NCI-H510A treated with DMSO at 0.1 percent for 48 hours (cell line): ENCODE measurements around the gene MLH3.
"Not testable (repeated sequence)": the region's sequence is repeated elsewhere in the genome, so short reads cannot be mapped to it uniquely, and the experiment has no call there.

Experiments
- DNase-seq: peaks from one replicate; lab custom pipeline; 2025; lab: John Stamatoyannopoulos, UW

The MLH3 gene

DNA sequence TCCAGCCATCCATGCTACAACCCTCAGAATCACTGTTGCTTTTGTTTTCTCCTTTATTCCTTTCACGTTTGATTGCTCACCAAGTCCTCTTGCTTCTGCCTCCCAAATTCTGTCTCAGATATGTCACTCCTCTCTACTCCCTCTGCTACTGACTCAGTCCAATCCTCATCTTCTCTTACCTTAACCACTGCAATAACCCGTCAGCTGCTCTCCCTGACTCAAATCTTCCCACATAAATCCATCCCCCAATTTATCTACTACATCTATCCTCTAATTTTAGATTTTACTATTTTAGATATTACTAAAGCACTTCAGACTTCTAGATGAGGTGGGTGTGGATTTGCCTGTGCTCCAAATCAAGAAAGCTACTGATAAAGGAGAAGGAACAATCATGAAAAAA lies 25.4 kb downstream of the MLH3 start:
- DNase-seq, result no peak

DNA sequence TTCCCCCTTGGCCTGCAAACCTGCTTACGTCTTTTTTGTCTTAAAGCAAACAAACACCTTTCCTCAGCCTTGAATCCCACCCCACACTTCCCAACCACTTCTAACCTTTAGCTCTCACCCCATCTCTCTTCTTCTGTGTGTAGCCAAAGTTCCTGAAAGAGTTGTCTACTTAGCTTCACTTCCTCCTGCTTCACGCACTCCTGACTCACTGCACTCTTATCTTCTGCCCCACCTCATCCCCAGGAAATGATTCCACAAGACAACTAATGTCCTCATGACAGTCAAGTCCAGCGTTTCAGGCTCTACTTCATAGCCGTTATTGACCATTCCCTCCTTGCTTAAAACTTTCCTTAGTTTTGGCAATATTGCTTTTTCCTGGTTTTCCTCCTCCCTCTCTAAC lies 26.2 kb downstream of the MLH3 start:
- no peak for DNase-seq

DNA sequence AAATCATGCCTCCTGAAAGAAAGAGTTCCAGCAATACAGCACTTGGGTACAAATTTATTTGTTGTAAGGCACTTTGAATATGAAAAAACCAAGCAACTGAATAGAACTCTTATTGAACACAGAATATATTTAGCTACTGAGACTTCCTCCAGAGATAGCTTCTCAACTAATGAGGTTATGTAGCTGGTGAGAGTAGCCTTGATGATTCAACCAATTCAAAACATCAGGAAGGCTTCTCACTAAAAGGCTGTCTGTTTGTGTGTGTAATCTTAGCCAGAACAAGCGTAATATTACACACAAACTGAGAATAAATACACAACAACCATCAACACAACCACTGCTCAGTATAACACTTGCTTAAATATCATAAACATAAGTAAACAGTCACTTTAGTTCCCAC lies 28.2 kb downstream of the MLH3 start:
- DNase-seq, result no peak

DNA sequence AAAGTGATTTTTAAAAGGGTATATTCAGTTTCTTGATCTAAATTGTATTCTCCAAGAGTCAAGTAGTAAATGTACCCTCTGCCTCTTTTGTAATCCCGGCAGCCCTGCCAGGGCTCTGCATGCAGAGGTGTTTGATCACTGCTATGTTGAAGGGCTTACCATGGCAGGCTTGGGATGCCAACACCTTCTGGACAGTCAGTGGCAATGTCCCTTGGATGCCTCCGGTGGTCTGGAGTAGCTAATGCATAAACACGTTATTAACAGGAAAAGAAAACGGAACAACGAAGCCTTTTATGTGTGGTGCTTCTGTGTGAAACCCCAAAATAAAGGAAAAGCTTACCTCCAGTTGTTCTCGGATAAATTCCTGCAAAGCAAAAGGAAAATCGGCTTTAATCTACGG lies 28.6 kb downstream of the MLH3 start:
- DNase-seq, result no peak

DNA sequence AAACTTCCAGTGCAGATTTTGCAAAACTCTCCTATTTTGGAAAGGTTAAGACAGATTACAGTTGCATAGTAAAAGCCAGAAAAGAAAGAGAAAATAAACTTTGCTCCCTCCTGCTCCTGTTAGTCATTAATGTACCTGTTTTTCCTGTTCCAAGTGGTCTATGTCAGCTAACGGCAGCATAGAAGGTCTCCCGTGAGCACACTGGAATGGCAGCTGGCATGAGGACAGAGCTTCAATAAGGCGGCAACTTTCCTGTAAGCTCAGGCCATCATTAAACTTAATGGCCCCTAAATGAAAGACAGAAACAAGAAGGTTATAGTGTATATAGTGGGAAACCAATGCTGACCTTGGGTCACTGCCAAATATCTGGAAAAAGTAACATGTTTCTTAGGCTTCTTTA lies 32.6 kb downstream of the MLH3 start:
- DNase-seq, result no peak

DNA sequence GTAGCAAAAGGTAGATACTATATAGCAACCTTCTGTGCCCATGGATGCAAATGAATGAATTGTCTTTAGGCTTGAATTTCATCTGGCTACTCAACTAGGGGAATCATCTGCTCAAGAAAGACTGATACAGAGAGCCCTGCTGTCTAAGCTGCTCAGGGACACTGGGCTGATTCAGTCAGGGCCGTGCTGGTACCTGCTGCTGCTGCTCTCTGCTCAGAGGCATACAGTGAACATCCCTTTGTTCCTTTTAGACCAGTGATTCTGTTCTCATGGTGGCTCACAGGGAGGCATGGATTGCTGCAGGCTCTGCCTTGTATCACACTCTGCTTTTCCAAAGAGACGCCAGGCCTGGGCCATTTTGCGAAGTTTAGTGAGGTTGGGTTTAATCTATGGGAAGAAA lies 34.5 kb downstream of the MLH3 start:
- DNase-seq, result no peak

DNA sequence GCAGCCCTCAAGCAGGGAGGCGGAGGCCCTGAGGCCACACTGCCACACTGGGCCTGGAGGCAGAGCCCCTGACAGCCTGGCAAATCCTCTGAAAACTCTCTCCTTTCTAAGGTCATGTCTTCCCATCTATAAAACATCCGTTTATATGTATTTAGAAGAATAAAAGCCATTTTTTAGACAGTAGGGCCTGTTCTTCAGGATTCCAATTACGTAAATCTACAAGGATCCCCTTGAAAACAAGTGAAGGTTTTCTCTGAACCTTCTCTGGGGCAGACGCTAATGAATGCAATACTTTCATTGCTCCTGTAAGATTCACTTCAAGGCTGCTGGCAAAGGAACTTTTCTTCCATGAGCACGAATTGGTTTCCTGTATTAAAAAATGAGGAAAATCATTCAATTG lies 35.8 kb downstream of the MLH3 start:
- no peak for DNase-seq

DNA sequence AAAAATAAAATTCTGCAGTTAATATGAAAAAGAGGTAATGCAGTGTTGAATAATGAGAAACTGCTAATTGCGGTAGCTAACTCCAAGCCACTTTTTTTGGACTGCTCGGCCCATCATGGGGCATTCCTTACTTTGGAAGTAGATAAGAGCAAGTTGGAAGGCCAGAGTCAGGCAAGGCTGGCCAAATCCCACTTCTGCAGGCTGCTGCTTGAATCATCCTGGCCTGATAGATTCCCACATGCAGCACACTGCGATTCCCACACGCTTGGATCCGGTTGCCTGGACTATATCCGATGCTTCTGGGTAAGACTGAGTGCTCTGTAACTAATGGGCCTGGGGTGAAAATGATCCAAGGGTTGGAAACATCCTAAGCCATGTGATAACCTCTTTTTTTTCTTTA lies 38.0 kb downstream of the MLH3 start:
- DNase-seq, result no peak

DNA sequence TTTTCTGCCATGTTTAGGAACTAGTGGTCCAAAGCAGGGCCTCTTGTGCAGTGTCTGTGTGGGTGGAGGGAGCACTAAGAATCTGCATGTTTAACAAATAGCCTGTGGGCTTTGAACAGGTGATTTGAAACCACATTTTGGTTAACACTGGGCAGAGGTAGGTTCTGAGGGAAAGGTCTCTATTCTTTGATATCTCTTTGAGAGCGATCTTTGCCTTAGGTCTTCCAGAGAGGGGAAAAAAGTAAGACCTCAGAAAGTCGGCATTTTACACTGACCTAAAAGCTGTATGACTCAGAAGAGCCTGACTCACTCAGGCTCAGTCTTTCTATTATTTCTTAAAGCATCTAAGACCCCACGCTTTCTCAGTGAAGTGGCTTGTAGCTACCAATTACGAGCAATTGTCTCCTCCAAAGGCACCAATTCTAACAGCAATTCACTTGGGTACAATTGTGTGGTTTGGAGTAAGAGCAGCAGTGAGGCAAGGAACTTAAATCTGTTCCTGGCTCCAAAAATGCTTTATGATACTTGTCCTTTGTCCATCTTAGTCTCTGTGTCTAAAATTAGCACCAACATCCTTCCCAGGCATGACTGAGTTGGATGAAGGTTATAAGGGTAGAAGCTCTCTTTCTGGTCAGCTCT lies 39.8 kb downstream of the MLH3 start:
- no peak for DNase-seq

DNA sequence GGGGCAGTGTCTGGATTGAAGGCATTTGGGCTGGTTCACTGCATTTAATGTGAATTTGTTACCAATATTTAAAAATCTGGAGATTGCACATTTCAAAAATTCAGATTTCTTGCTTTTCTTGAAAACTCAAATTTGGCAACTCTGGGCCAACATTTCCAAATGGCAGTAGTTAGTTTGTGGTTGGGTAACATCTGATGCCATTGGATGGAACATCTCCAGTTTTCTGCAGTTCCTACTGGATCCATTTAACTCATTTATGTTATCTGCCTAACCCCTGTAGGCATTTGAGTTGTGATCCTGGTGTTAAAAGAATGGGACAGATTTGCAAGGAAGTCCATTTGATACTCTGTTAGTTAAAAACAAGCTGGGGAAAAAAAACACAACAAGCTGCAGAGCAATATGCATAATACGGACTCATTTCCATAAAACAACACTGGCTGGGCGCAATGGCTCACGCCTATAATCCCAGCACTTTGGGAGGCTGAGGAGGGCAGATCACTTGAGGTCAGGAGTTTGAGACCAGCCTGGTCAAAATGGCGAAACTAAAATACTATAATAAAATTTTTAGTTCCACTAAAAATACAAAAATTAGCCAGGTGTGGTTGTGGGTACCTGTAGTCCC lies 40.7 kb downstream of the MLH3 start:
- no peak for DNase-seq

DNA sequence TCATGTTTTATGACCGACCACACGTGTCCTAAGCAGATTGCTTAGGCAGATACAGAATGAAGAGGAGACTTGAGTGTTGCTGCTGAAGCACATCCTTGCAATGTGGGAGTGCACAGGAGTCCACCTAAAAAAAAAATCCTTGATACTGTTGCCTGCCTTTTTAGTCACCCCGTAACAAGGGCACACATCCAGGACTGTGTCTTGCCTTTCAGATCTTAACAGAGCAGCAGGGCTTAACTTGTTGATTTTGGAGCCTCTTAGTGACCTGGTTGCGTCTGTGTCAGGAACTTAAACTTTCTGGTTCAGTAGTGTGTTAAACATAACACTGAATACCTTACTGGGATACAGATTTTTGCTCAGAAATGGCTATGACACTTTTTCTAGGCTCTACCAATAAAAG lies 42.1 kb downstream of the MLH3 start:
- no peak for DNase-seq

DNA sequence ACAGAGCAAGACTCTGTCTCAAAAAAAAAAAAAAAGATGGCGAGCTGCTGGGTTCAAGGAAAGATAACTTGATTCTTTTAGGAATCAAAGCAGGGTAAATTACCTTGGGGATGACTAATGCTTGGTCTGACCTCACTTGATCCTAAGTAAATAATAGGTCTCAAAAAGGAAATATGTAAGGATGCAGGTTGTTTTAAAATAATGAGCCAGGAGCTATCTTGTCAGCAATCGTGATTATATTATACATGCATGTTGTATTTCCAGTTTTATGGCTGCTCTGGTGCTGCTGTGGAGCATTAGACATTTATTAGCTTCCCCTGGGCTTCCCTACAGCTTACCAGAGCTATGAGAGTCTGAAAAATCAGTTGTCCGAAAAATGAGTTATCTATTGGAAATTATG lies 45.9 kb downstream of the MLH3 start:
- DNase-seq, result no peak

DNA sequence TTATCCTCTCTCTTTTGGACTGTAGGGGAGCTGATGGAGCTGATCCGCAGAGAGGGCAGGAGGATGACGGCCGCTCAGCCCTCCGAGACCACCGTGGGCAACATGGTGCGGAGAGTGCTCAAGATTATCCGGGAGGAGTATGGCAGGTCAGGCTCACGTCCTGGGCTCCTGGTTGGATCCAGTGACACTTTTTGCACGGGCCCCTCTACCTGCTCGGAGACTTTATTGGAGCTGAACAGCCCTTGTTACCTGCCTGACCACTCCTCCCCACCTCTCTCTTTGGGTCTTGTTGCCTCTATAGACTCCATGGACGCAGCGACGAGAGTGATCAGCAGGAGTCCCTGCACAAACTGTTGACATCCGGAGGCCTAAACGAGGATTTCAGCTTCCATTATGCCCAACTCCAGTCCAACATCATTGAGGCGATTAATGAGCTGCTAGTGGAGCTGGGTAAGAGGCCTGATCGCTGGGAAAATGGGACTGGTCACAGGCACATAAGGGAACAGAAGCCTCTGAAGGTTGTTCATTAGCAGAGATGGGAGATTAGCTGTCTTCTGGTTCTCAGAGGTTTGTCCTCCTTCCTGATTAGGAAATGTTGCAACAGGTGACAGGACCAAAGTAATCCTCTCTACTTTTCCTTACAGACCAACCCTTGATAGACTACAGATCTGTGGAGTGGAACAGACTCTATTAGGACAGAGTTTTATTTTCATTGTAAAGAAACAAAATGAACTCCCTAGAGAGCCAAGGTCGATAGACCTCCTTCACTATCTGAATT lies 47.8 kb downstream of the MLH3 start:
- no peak for DNase-seq

DNA sequence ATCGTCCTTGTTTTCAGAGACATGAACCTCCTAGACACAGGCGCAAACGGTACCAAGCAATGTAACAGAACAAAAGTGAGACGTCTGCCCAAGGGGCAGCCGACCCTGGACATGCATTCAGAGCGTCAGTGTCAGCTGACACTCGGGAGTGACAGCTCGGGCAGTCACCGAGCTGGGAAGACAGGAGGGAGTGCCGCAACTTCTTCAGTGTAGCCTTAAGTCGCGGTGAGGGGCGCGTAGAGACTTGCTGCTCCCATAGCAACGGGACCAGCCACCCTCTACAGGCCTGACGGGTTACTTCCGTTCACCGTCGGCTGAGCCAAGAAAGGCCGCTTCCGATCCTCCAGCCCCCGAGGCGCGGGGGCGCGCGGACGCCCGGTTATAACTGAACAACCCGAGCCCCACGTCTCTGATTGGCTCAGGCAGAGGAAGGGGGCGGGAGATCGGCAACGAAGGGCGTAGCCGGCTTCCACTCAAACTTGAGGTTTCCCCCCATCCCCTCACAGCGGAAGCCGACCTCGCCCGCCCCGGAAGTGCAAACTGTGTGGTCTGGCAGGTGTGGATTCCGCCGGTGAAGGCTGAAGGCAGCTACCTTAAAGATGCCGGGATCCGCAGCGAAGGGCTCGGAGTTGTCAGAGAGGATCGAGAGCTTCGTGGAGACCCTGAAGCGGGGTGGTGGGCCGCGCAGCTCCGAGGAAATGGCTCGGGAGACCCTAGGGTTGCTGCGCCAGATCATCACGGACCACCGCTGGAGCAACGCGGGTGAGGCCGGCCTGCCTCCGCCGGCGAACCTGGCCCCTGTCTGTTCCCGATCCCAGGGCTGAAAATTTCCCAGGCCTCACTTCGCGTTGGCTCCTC lies 48.6 kb downstream of the MLH3 start, which contains the start of gene EIF2B2:
Gene EIF2B2, plus strand, starts transcription at position 530 of the 858 bp plus-strand sequence. Its CDS starts 70 bp downstream, at position 600.
- peak; percentile 94 for DNase-seq

DNA sequence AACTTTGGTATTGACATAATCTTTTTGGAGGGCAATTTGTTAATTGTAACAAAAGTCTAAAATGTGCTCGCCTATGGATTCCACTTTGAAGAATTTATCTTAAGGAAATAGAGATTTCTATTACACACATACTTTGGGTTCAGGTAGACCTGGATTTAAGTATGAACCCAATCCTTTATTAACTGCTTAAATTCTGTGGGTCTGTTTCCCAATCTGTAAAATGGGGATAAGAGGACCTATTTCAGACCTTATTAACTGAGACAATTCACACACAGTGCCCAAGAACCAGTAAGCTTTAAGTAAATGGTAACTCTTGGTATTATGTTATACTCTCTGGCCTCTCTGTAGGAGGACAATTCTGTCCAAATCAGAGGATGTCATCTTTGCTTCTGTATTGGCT lies 49.4 kb downstream of the MLH3 start:
- no peak for DNase-seq

DNA sequence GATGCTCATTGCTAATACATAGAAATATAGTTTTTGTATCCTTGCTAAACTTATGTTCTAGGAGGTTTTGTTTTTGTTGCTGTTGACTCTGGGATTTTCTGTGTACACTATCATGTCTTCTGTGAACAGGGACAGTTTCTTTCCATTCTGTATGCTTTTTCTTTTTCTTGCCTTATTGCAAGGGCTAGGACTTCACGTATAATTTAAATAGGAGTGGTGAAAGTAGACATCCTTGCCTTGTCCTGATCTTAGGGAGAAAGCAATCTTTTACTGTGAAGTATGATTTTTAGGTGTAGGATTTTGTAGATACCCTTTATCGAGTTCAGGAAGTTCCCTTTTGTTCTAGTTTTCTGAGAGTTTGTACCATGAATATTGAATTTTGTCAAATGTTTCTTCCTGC lies 50.0 kb downstream of the MLH3 start:
- DNase-seq, result no peak

DNA sequence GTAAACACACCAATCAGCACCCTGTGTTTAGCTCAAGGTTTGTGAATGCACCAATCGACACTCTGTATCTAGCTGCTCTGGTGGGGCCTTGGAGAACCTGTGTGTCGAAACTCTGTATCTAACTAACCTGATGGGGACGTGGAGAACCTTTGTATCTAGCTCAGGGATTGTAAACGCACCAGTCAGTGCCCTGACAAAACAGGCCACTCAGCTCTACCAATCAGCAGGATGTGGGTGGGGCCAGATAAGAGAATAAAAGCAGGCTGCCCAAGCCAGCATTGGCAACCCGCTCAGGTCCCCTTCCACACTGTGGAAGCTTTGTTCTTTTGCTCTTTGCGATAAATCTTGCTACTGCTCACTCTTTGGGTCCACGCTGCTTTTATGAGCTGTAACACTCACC lies 55.5 kb downstream of the MLH3 start:
- DNase-seq, result not testable (repeated sequence)

DNA sequence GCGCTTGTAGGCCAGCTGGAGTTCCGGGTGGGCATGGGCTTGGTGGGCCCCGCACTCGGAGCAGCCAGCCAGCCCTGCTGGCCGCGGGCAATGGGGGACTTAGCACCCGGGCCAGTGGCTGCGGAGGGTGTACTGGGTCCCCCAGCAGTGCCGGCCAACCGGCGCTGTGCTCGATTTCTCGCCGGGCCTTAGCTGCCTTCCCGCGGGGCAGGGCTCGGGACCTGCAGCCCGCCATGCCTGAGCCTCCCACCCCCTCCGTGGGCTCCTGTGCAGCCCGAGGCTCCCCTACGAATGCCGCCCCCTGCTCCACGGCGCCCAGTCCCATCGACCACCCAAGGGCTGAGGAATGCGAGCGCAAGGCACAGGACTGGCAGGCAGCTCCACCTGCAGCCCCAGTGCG lies 57.1 kb downstream of the MLH3 start:
- not testable (repeated sequence) for DNase-seq

DNA sequence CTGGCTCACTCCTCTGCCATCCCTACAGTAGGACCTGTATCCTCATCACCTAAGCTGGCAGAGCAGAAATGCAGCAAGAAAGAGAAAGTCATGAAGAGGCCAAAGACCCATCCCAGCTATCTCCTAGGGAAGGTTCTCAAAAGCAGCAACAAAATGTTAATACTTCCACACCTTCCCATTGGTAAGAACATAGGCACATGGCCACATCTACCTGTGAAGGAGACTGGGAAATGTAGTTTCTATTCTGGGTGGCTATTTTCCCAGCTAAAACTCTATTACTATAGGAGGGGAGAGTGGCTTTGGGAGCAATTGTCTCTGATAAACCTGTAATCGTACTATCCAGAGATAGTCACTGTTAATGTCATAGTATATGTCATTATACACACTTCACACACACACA lies 62.3 kb downstream of the MLH3 start:
- DNase-seq, result no peak

DNA sequence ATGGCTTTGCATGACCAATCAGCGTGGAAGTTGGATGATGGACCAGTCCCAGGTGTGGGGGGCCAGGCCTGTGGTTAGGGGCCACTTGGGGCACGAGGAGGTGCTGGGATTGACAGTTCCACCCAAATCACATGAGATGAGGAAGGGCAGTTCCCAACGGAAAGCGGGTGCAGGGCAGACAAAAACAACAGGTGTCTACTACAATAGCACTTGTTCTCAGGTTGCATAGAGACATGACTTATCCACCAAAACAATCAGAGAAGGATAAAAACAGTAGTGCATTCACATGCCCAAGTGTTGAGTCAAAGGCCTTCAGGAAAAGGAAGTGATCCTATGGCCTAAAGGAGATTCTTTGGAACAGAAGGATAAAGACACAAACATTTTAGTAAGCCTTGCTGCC lies 63.1 kb downstream of the MLH3 start:
- DNase-seq, result peak; percentile 43

DNA sequence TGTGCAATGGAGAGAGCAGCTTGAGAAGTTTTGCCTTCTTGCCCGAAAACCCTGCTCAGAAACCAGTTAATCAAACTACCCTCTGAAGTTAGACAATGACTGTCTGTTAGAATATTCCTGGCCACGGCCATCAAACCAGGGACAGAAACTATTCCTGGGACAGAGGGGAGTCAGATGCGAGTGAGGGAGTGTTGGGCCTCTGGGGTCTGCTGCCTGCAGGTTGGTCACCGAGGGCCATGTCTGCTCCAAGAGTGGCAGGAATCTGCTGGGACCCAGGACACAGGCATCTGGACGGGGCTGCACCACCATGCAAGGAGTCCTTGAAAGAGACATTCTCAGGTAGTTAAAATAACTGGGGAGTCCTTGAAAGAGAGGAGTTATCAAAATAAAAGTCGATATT lies 65.5 kb downstream of the MLH3 start:
- DNase-seq, result no peak

DNA sequence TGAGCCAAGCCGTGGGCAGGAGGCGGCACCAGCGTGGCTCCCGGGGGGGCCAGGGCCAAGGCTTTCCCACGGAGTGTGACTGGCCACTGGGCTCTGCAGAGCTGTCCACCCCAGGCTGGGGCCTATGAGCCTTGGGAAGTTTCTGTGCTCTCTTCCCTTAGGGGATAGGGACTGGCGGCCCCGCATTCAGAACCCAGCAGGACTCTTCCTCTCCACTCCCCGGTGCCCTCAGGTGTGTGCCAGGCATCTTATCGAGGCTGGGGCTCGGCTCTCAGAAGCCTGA lies 66.3 kb downstream of the MLH3 start:
- no peak for DNase-seq
